ENCODE measurements around the gene MYH7B.

- no peak for TF ChIP-seq CTCF (conservative IDR thresholded peaks at IDR 0.05)
- no peak for TF ChIP-seq ZFX (IDR thresholded peaks at IDR 0.05)
Observed at GRCh38 chr20:34931771-34932170, 23.9 kb upstream of the MYH7B start.
